Erythroblast (primary cell): ENCODE data around the gene IL25.
"Not testable (repeated sequence)": the region's sequence is repeated elsewhere in the genome, so short reads cannot be mapped to it uniquely, and the experiment has no call there.

ENCODE experiments used
- DNase-seq, 2 experiments: peaks; one replicate each; lab custom pipeline; 2025; lab: John Stamatoyannopoulos, UW
- GATA1 ChIP-seq: IDR thresholded peaks from 2 replicates; pipeline ENCODE4 v1.6.1; 2011; ENCODE audit warnings: low read depth, mild to moderate bottlenecking, control low read depth, low read length, moderate library complexity
- POLR2A ChIP-seq: IDR thresholded peaks from 2 replicates; pipeline ENCODE4 v1.6.1; 2011; ENCODE audit warnings: mild to moderate bottlenecking, low read length

The IL25 gene

GRCh38 chr14:23411563-23412525 lies 39.2 kb downstream of the IL25 start:
- TF ChIP-seq GATA1: no peak
- no peak for TF ChIP-seq POLR2A

GRCh38 chr14:23413681-23414080 lies 41.1 kb downstream of the IL25 start:
- TF ChIP-seq GATA1 (no peak), POLR2A (no peak)
- no peak for DNase-seq

More at GRCh38 chr14:23411563-23412525, 39.2 kb downstream of the IL25 start:
- DNase-seq: no peak

- DNase-seq: no peak
- TF ChIP-seq GATA1: no peak
- TF ChIP-seq POLR2A: no peak
Measured at GRCh38 chr14:23414254-23414653, 41.6 kb downstream of the IL25 start.

- no peak for DNase-seq
- no peak for TF ChIP-seq GATA1
- TF ChIP-seq POLR2A: no peak
Measured at GRCh38 chr14:23414906-23415820, 42.6 kb downstream of the IL25 start.

GRCh38 chr14:23415821-23416778 lies 43.5 kb downstream of the IL25 start:
- TF ChIP-seq POLR2A: no peak
- no peak for TF ChIP-seq GATA1
- DNase-seq: no peak

- no peak for DNase-seq
- TF ChIP-seq POLR2A (no peak), GATA1 (no peak)
Measured at GRCh38 chr14:23416801-23417200, 44.2 kb downstream of the IL25 start.

GRCh38 chr14:23417269-23417668 lies 44.7 kb downstream of the IL25 start:
- DNase-seq: not testable (repeated sequence)

- TF ChIP-seq GATA1 (no peak), POLR2A (no peak)
- no peak for DNase-seq
Measured at GRCh38 chr14:23418021-23418420, 45.4 kb downstream of the IL25 start.

GRCh38 chr14:23419646-23420045 lies 47.0 kb downstream of the IL25 start:
- not testable (repeated sequence) for DNase-seq

- TF ChIP-seq POLR2A (no peak), GATA1 (no peak)
- DNase-seq: no peak
Measured at GRCh38 chr14:23421594-23421993, 49.0 kb downstream of the IL25 start.

- no peak for DNase-seq
- TF ChIP-seq POLR2A (no peak), GATA1 (no peak)
Measured at GRCh38 chr14:23423657-23424056, 51.0 kb downstream of the IL25 start.

- DNase-seq: no peak
- TF ChIP-seq POLR2A (no peak), GATA1 (no peak)
Measured at GRCh38 chr14:23425169-23425568, 52.6 kb downstream of the IL25 start.

- DNase-seq: not testable (repeated sequence)
Measured at GRCh38 chr14:23425798-23426197, 53.2 kb downstream of the IL25 start.
